HUES64 (cell line): Measurements from ENCODE around the gene CCL22.
"Not testable (repeated sequence)": the region's sequence is repeated elsewhere in the genome, so short reads cannot be mapped to it uniquely, and the experiment has no call there.

Source experiments
- H3K27ac ChIP-seq: 2 replicates; pipeline ENCODE4 v1.7.0; 2013; ENCODE audit warnings: low read depth, low read length, inconsistent platforms
- H3K27me3 ChIP-seq: 2 replicates; pipeline ENCODE4 v1.6.1; 2013; ENCODE audit warnings: mild to moderate bottlenecking, low read length; ENCODE audit not compliant: insufficient read depth
- H3K36me3 ChIP-seq: 2 replicates; pipeline ENCODE4 v1.6.1; 2013; ENCODE audit warnings: mild to moderate bottlenecking, low read length; ENCODE audit not compliant: insufficient read depth
- H3K4me1 ChIP-seq: 2 replicates; pipeline ENCODE4 v1.6.1; 2013; ENCODE audit warnings: mild to moderate bottlenecking, low read length, moderate library complexity; ENCODE audit not compliant: insufficient read depth
- H3K4me3 ChIP-seq: 2 replicates; pipeline ENCODE4 v1.5.1; 2013; ENCODE audit warnings: mild to moderate bottlenecking, low read length, moderate library complexity
- H3K9ac ChIP-seq: 2 replicates; pipeline ENCODE4 v1.6.1; 2013; ENCODE audit warnings: mild to moderate bottlenecking, low read depth, low read length
- H3K9me3 ChIP-seq: 2 replicates; pipeline ENCODE4 v1.6.1; 2013; ENCODE audit warnings: low read depth, low read length; ENCODE audit not compliant: insufficient read depth
- WGBS: fragments of 150-250, 120-280 bp; methylation state at CpG from one replicate; pipeline ENCODE4 v1.1.7; 2013; ENCODE audit warnings: missing lambda C conversion rate; 5-methylcytosine and 5-hydroxymethylcytosine counted together

Gene CCL22

DNA sequence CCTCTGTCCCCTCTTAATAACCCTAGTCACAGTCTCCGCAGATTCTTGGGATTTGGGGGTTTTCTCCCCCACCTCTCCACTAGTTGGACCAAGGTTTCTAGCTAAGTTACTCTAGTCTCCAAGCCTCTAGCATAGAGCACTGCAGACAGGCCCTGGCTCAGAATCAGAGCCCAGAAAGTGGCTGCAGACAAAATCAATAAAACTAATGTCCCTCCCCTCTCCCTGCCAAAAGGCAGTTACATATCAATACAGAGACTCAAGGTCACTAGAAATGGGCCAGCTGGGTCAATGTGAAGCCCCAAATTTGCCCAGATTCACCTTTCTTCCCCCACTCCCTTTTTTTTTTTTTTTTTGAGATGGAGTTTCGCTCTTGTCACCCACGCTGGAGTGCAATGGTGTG, 5.6 kb downstream of the CCL22 start:
- no peaks in the 10 kb centered on the region for H3K9me3 ChIP-seq
- no peaks in the 10 kb centered on the region for H3K27me3 ChIP-seq
- H3K36me3 ChIP-seq, result no peaks in the 10 kb centered on the region
- H3K9ac ChIP-seq, result no peak overlapping the region
- no peak overlapping the region for H3K27ac ChIP-seq
- WGBS, result 92% methylated on average over 3 of the region's 3 CpGs
- no peaks in the 10 kb centered on the region for H3K4me1 ChIP-seq
- no peak overlapping the region for H3K4me3 ChIP-seq

DNA sequence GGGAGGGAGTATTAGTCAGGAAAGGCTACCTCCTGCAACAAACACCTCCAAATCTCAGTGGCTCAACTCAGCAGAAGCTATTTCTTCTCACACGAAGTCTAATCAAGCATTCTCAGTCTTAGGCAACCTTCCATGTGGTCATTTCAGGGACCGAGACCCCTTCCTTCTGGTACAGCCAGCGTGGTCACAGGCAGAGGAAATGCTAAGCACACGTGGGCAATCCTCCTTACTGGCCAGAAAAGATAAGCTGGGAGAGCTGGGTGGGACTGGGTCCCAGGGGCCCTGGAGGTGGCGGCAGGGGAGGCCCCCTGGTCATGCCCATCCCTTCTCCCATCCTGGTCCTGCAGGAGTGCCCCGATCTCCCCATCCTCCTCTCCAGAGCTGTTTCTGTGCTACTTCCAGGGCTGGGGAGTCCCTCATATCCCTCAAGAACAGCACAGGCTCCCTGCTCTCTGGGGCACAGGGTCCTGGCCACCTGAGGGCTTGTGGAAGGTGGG, 8.0 kb downstream of the CCL22 start:
- Histone ChIP-seq H3K27ac (no peak overlapping the region), H3K4me3 (no peak overlapping the region), H3K27me3 (no peaks in the 10 kb centered on the region), H3K9ac (no peak overlapping the region), H3K9me3 (no peaks in the 10 kb centered on the region), H3K4me1 (no peaks in the 10 kb centered on the region), H3K36me3 (no peaks in the 10 kb centered on the region)
- 86% methylated on average over 6 of the region's 6 CpGs for WGBS

DNA sequence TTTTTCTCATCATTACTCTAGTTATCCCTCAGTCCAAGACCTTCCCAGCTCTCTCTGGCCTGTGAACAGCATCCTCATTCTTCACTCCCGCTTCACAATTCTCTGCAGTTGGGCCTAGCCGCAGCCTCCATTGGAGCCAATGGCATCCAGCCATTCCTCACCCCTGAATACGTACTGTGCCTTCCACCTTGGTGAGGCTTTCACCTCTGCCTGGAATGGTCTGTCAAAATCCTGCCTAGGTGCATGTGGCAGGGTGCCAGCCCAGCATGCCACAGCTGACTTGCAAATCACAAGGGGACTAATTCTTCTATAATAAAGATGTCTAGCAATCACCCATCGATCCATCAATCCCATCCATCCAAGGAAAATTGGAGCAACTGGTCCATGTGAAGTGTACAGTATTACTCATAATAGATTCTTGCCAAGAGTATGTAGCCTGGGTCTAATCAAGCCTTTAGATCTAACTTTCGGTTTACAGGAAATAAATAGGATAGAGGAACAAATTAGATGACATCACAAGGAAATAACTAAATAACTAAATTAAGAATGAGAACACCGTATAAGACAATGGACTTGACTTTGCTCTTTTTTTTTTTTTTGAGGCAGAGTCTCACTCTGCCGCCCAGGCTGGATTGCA, 8.7 kb downstream of the CCL22 start:
- no peak overlapping the region for H3K27ac ChIP-seq
- H3K9ac ChIP-seq, result no peak overlapping the region
- WGBS, result 92% methylated on average over 5 of the region's 7 CpGs
- no peaks in the 10 kb centered on the region for H3K36me3 ChIP-seq
- H3K27me3 ChIP-seq, result no peaks in the 10 kb centered on the region
- no peaks in the 10 kb centered on the region for H3K4me1 ChIP-seq
- no peak overlapping the region for H3K4me3 ChIP-seq
- H3K9me3 ChIP-seq, result no peaks in the 10 kb centered on the region

DNA sequence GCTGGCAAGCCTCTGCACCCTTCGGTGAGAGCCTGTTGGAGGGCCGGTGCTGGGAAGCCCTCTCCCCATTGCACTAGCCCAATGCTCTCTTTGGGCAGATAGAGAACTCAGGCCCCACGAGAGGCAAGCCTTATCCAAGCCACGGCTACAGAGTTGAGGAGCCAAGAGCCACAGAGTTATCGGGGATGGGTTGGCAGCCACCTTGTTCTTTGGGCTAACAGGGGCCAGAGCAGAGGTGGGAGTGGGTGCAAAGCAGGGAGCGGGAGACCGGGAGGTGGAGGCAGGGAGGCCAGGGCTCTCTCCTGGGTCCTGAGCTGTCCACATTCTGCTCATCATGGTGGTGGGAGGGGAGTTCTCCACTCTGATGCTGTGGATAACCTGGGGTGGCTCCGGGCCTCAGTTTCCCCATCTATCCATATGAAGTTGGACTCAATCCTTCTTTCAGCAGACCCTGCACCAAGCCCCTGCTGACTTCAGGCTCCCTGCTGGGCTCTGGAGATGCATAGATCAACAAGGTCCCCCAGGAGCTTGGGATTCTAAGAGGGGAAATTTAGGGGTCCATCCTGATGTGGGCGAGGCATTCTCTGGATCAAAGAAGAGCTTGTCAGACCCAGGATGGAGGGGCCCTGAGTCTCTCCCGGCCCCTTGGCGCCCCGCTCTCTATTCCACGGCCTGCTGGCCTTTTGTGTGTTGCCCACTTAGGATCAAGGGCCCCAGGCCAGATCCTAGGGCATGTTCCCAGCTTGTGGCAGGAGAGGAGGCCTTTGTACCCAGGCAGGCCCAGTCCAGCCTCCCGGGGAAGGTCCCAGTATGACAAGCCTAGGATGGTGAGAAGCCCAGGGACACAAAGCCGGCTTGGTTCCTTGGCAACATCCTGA, 13.2 kb downstream of the CCL22 start:
- H3K4me3 ChIP-seq, result no peak overlapping the region
- no peaks in the 10 kb centered on the region for H3K36me3 ChIP-seq
- no peaks in the 10 kb centered on the region for H3K27me3 ChIP-seq
- no peak overlapping the region for H3K27ac ChIP-seq
- peaks cover 16% of the 10 kb centered on the region for H3K4me1 ChIP-seq
- no peak overlapping the region for H3K9ac ChIP-seq
- 80% methylated on average over 15 of the region's 15 CpGs for WGBS
- H3K9me3 ChIP-seq, result no peaks in the 10 kb centered on the region

DNA sequence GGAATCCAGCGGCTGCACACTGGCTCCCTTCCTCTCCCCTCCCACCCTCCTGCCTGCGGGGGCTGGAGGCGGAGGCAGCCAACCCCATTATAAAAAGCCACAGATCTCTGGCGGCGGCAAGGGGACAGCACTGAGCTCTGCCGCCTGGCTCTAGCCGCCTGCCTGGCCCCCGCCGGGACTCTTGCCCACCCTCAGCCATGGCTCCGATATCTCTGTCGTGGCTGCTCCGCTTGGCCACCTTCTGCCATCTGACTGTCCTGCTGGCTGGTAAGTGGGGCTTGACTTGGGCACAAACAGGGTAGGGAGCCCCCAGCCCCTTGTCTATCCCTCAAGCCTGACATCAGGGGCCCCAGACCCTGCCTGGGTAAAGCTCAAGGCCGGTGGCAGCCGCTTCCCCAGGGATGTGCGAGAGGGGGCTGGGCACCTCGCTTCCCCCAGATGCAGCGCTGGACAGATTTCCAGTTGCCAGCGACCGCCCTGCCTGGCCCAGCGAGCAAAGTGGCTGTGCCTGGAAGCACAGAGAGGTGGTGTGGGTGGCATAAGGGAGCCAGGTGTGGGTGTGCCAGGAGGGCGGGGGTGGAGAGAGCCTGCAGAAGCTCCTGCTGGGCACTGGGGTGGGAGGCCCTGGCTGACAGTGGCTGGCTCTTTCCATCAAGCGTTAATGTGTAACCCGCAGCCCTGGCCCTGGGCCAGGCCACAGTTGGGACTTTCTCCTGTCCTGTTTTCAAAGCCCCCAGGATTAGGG, 14.0 kb downstream of the CCL22 start, which contains the start of gene CX3CL1:
TSS of gene CX3CL1 (plus strand) at position 119 of the 745 bp plus-strand sequence. CDS start at position 198, 79 bp downstream.
- Histone ChIP-seq H3K27ac (no peak within 1 kb of the TSS), H3K9me3 (no peaks in the 10 kb centered on the region), H3K9ac (peak within 1 kb of the TSS; percentile 44), H3K4me3 (peak within 1 kb of the TSS; percentile 49), H3K27me3 (no peaks in the 10 kb centered on the region), H3K4me1 (peaks cover 20% of the 10 kb centered on the region), H3K36me3 (no peaks in the 10 kb centered on the region)
- 26% methylated on average over 23 of the region's 23 CpGs for WGBS

DNA sequence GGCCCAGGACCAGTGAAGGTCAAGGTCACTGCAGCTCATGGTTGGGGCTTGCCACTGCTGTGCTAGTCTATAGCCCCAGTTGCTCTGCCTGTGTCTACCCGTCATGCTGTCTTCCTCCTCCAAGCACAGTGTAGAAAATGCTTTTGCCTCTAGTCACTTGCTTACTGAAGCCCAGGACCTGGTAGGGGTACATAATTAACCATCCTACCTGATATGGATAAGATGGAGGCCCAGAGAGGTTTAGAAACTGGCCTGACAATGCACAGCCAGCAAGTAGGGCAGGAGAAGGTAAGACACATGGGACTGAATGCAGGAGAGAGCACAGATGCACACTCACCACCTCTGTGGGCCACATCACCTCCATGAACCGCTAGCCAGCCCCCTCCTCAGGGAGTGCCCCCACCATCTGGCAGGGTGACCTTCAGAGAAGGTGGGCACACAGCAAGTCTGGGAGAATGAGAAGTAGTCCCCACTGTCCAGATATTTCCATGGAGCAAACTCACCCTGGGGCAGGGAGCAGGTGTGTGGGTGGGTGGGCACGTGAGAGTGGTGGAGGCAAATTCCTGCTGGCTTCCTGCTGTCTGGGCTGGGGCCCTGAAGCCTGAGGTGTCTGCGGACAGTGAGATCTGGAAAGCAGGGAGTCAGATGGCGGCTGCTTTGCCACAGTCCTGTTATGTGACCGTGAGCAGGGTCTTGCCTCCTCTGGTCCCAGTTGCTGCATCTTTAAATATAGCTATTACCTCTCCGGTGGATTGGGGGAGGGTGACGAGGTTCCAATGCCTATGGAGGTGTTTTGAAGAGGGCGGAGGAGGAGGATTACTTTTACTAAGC, 14.7 kb downstream of the CCL22 start:
- Histone ChIP-seq H3K36me3 (no peaks in the 10 kb centered on the region), H3K4me1 (peaks cover 22% of the 10 kb centered on the region), H3K27ac (no peak overlapping the region), H3K4me3 (peak overlapping the region; percentile 49; the same call in 1 of the 2 replicates), H3K9me3 (no peaks in the 10 kb centered on the region), H3K9ac (no peak overlapping the region), H3K27me3 (no peaks in the 10 kb centered on the region)
- WGBS, result 69% methylated on average over 9 of the region's 9 CpGs

DNA sequence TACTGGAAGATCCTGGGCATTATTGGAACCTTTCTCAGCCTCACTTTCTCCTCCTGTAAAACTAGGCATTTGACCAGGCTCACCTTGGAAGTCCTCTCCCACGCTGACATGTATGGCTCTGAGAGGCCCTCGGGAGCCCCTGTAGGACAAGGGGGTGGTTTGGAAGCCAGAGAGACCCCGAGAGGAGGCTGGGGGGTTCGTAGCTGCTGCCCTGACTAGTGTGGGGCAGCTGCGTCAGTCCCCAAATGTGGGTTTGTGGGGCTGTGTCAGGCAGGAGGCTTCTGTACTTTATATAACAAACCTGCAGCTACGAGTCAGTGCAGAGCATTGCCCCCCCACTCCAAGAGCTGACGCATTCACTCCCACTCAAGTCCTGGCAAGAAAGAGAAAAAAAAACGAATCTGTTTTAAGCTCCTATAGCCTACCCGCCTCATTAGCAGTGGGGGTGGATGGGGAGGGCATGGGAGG, 15.5 kb downstream of the CCL22 start:
- Histone ChIP-seq H3K4me3 (no peak overlapping the region), H3K4me1 (peaks cover 22% of the 10 kb centered on the region), H3K9ac (no peak overlapping the region), H3K27me3 (no peaks in the 10 kb centered on the region), H3K9me3 (no peaks in the 10 kb centered on the region), H3K36me3 (no peaks in the 10 kb centered on the region), H3K27ac (no peak overlapping the region)
- WGBS, result 79% methylated on average over 7 of the region's 9 CpGs

DNA sequence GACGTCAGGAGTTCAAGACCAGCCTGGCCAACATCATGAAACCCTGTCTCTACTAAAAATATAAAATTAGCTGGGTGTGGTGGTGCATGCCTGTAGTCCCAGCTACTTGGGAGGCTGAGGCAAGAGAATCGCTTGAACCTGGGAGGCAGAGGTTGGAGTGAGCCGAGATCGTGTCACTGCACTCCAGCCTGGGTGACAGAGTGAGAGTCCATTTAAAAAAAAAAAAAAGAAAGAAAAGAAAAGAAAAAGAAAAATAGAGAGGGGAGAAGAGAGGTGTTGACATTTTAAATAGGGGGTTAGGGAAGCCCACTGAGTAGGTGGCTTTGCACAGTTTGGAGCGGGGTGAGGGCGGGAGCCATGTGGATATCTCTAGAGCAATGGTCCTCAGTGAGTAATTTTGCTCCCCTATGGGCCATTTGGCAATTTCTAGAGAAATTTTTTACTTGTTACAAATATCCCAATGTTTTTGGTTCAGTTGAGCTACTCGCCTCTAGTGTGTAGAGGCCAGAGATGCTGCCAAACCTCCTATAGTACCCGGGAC, 16.4 kb downstream of the CCL22 start:
- H3K27me3 ChIP-seq, H3K4me3 ChIP-seq, H3K36me3 ChIP-seq, H3K9me3 ChIP-seq, H3K27ac ChIP-seq, H3K9ac ChIP-seq: not testable (repeated sequence)
- 91% methylated on average over 8 of the region's 8 CpGs for WGBS
- H3K4me1 ChIP-seq, result peaks cover 22% of the 10 kb centered on the region

DNA sequence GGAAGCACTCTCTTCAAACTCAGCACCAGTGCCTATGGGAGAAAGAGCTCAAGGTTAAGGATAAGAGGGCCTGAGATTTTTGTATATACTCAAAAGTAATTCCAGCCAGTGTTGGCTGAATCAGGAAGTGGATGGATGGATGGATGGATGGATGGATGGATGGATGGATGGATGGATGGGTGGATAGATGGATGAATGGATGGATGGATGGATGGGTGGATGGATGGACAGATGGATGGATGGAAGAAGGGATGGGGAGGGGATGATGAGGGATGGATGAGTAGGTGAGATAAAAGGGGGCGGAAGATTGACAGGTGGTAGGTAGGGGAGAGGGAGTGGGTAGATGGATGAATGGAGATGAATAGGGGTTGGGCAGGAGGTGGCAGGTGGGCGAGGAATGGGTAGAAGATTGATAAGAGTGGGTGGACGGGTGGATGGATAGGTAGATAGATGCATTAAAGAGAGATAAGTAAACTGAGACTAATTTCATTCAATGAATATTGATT, 17.8 kb downstream of the CCL22 start:
- 89% methylated on average over 3 of the region's 3 CpGs for whole genome bisulfite sequencing
- no peak overlapping the region for H3K9ac ChIP-seq

More for the DNA sequence above, 17.8 kb downstream of the CCL22 start:
- no peaks in the 10 kb centered on the region for H3K36me3 ChIP-seq
- H3K9me3 ChIP-seq, result no peaks in the 10 kb centered on the region
- H3K4me1 ChIP-seq, result peaks cover 22% of the 10 kb centered on the region
- no peaks in the 10 kb centered on the region for H3K27me3 ChIP-seq
- no peak overlapping the region for H3K27ac ChIP-seq
- H3K4me3 ChIP-seq, result no peak overlapping the region
